ENCODE data around the gene GGCX. TPM values are rescaled to one million over a fixed set of nuclear protein-coding genes. Genes with fewer than 3 reads are reported as not detected.

Gene GGCX
- total and polyA plus RNA-seq, 2 of the 13 experiments (the other 11 are each of a cell fraction or from before 2014, with no cell fraction given): 72.5 to 103 TPM

- TF ChIP-seq MATR3 (CRISPR knock-in tag; IDR thresholded peaks at IDR 0.05): no peak
- peak; percentile 49; the same call in 1 of the 2 replicates for TF ChIP-seq HDAC2 (CRISPR knock-in tag; IDR thresholded peaks at IDR 0.05)
- no peak for TF ChIP-seq TARDBP (CRISPR knock-in tag; IDR thresholded peaks at IDR 0.05)
- TF ChIP-seq RXRB (CRISPR knock-in tag; IDR thresholded peaks at IDR 0.05; ENCODE audit: borderline replicate concordance): peak; percentile 62; the same call in 1 of the 2 replicates
- TF ChIP-seq MIXL1 (CRISPR knock-in tag; IDR thresholded peaks at IDR 0.05): no peak; the same call in 1 of the 2 replicates
- TF ChIP-seq RARG (CRISPR knock-in tag; IDR thresholded peaks at IDR 0.05; ENCODE audit: low read depth): no peak
- no peak for TF ChIP-seq ZNF337 (CRISPR knock-in tag; IDR thresholded peaks at IDR 0.05; ENCODE audit: borderline replicate concordance, low read depth)
- TF ChIP-seq EP300 (IDR thresholded peaks at IDR 0.05; ENCODE audit: low read depth in 2 of 2, low read length in 2 of 2): peak in 1 of 2 experiments; percentile 64; a peak in 2 of 4 replicates
- TF ChIP-seq EP300 (CRISPR knock-in tag; IDR thresholded peaks at IDR 0.05; ENCODE audit: borderline replicate concordance): no peak
- peak; percentile 54; the same call in 1 of the 2 replicates for TF ChIP-seq MED1 (CRISPR knock-in tag; IDR thresholded peaks at IDR 0.05)
- TF ChIP-seq NKX3-1 (CRISPR knock-in tag; IDR thresholded peaks at IDR 0.05): no peak
- 0 out of 2 replicates have a peak, but pooled peaks have one; percentile 24 for TF ChIP-seq GABPB1 (CRISPR knock-in tag; IDR thresholded peaks at IDR 0.05)
- TF ChIP-seq DNMT3B (CRISPR knock-in tag; conservative IDR thresholded peaks at IDR 0.05): no peak
- no peak for TF ChIP-seq BCL3 (CRISPR knock-in tag; IDR thresholded peaks at IDR 0.05)
- no peak for TF ChIP-seq HCFC1 (IDR thresholded peaks at IDR 0.05; ENCODE audit: low read depth, low read length)
- TF ChIP-seq NR2C2 (CRISPR knock-in tag; IDR thresholded peaks at IDR 0.05; ENCODE audit: borderline replicate concordance): no peak
- 0 out of 2 replicates have a peak, but pooled peaks have one; percentile 4 for TF ChIP-seq MXD4 (CRISPR knock-in tag; IDR thresholded peaks at IDR 0.05)
- TF ChIP-seq NR2F1 (CRISPR knock-in tag; IDR thresholded peaks at IDR 0.05): peak in 1 of 2 experiments; percentile 50; a peak in 1 of 4 replicates
- TF ChIP-seq NFIC (IDR thresholded peaks at IDR 0.05; ENCODE audit: low read length): peak; percentile 23; the same call in 1 of the 2 replicates
- peak; percentile 49; the same call in 1 of the 2 replicates for TF ChIP-seq ZGPAT (CRISPR knock-in tag; IDR thresholded peaks at IDR 0.05)
- no peak for TF ChIP-seq SP4 (CRISPR knock-in tag; IDR thresholded peaks at IDR 0.05)
- TF ChIP-seq DPF2 (CRISPR knock-in tag; IDR thresholded peaks at IDR 0.05; ENCODE audit: borderline replicate concordance, low read depth): peak; percentile 77
- no peak for TF ChIP-seq ZNF841 (CRISPR knock-in tag; IDR thresholded peaks at IDR 0.05; ENCODE audit: borderline replicate concordance)
- TF ChIP-seq FOXA1 (IDR thresholded peaks at IDR 0.05): no peak
- 0 out of 2 replicates have a peak, but pooled peaks have one; percentile 35 for TF ChIP-seq FOXA1 (CRISPR knock-in tag; IDR thresholded peaks at IDR 0.05)
- TF ChIP-seq ASH2L (IDR thresholded peaks at IDR 0.05; ENCODE audit: insufficient read length, low read depth, low read length): no peak
These were observed 44.5 kb downstream of the GGCX start (continued) for GRCh38 chr2:85516653-85517389.

Measured in HepG2 (cell line).